Caco-2 (cell line): ENCODE measurements around the gene NFATC1. TPM values are rescaled to one million over a fixed set of nuclear protein-coding genes. Genes with fewer than 3 reads are reported as not detected.

Experiments used
- BruUV-seq: library from RNA; stranded (reverse); fragments of 400-500 nt; replicated peaks from 2 replicates; lab custom pipeline; 2021; lab: Mats Ljungman, UMichigan
- CTCF ChIA-PET: fragments of 300-600 bp; sonication (Branson Sonifier 250); formaldehyde crosslinking; loops from one replicate; lab custom pipeline; 2022; ENCODE audit warnings: antibody characterized with exemption; lab: Charles Lee
- POLR2A ChIA-PET: fragments of 300-600 bp; sonication (Branson Sonifier 250); formaldehyde crosslinking; loops from one replicate; lab custom pipeline; 2022; ENCODE audit warnings: antibody characterized with exemption; lab: Charles Lee
- DNase-seq, 2 experiments: peaks; one replicate each; pipeline versions ENCODE4 v3.0.0 to v3.0.0-alpha.2; 2020 to 2022
- H3K27me3 ChIP-seq: replicated peaks from 2 replicates; pipeline ENCODE4 v1.6.0; 2011; ENCODE audit warnings: low read length; ENCODE audit not compliant: control insufficient read depth, insufficient read depth
- H3K36me3 ChIP-seq: 2 replicates; pipeline ENCODE4 v1.5.1; 2011; ENCODE audit warnings: low read length; ENCODE audit not compliant: control insufficient read depth, insufficient read depth
- H3K4me1 ChIP-seq: fragments of 250-450 bp; sonication (Bioruptor Pico); 2 replicates; pipeline ENCODE4 v1.5.1; 2020; ENCODE audit warnings: mild to moderate bottlenecking
- H3K4me3 ChIP-seq: 2 replicates; pipeline ENCODE4 v1.5.1; 2011; ENCODE audit warnings: low read depth, mild to moderate bottlenecking, control low read depth, low read length
- H3K9me3 ChIP-seq: fragments of 250-450 bp; sonication (Bioruptor Pico); 2 replicates; pipeline ENCODE4 v1.5.1; 2020; ENCODE audit warnings: mild to moderate bottlenecking, moderate library complexity
- H3K27ac Mint-ChIP-seq: one replicate; pipeline ENCODE4 v1.8.0; 2022; ENCODE audit warnings: mixed read lengths; ENCODE audit not compliant: unreplicated experiment
- H3K27me3 Mint-ChIP-seq: one replicate; pipeline ENCODE4 v1.8.0; 2022; ENCODE audit warnings: mixed read lengths; ENCODE audit not compliant: insufficient read depth, unreplicated experiment
- H3K36me3 Mint-ChIP-seq: one replicate; pipeline ENCODE4 v1.8.0; 2022; ENCODE audit warnings: mild to moderate bottlenecking, mixed read lengths; ENCODE audit not compliant: insufficient read depth, unreplicated experiment
- H3K4me1 Mint-ChIP-seq: one replicate; pipeline ENCODE4 v1.8.0; 2022; ENCODE audit warnings: low read depth, mixed read lengths; ENCODE audit not compliant: unreplicated experiment
- H3K4me3 Mint-ChIP-seq: one replicate; pipeline ENCODE4 v1.8.0; 2022; ENCODE audit warnings: mild to moderate bottlenecking, moderate library complexity, mixed read lengths; ENCODE audit not compliant: unreplicated experiment
- H3K9me3 Mint-ChIP-seq: one replicate; pipeline ENCODE4 v1.8.0; 2022; ENCODE audit warnings: mixed read lengths; ENCODE audit not compliant: unreplicated experiment
- CTCF ChIP-seq, 2 experiments: fragments of 200-600 bp in 1 of 2; IDR thresholded peaks; 1 replicate in 1 of 2; 2 replicates in 1 of 2; pipeline versions ENCODE4 v1.5.1 to v1.8.0; 2011 to 2022; ENCODE audit warnings: antibody characterized with exemption in 1 of 2, control low read depth in 1 of 2, inconsistent platforms in 1 of 2, low read depth in 1 of 2, low read length in 1 of 2, mild to moderate bottlenecking in 1 of 2, moderate library complexity in 1 of 2; ENCODE audit not compliant: insufficient read depth in 1 of 2, severe bottlenecking in 1 of 2, unreplicated experiment in 1 of 2
- intact Hi-C: fragments of 100-400 bp; cut with micrococcal nuclease; formaldehyde crosslinking; loops from one replicate; pipeline ENCODE4 v1.10.0; 2022; ENCODE audit not compliant: unreplicated experiment
- total RNA-seq: library from RNA; stranded (reverse); gene quantifications from 2 replicates; pipeline ENCODE4 v1.2.3, GENCODE V29; 2022

Gene NFATC1
- total RNA-seq, 1 experiment from 2014 or later, result 0.66 TPM

- DNase-seq, result no peak
- CTCF ChIA-PET, result no interaction called here
- Mint-ChIP-seq H3K27me3 (peaks cover 11% of the 10 kb centered on the region), H3K36me3 (no peaks in the 10 kb centered on the region), H3K27ac (no peak overlapping the region), H3K4me1 (no peaks in the 10 kb centered on the region), H3K9me3 (no peaks in the 10 kb centered on the region), H3K4me3 (no peak overlapping the region)
- no peaks in the 10 kb centered on the region for H3K9me3 ChIP-seq
- POLR2A ChIA-PET, result no interaction called here
- no peak for TF ChIP-seq CTCF (IDR thresholded peaks at IDR 0.05; ENCODE audit: insufficient read depth in 1 of 2, low read depth in 1 of 2, low read length in 1 of 2, severe bottlenecking in 1 of 2, unreplicated experiment in 1 of 2)
- no TSS peak for BruUV-seq
- H3K4me3 ChIP-seq, result no peak overlapping the region
- intact Hi-C loops, result no loop called here
- no peaks in the 10 kb centered on the region for H3K27me3 ChIP-seq
- no peaks in the 10 kb centered on the region for H3K36me3 ChIP-seq
- no peaks in the 10 kb centered on the region for H3K4me1 ChIP-seq
Measured at GRCh38 chr18:79395308-79395640, 456 bp upstream of the NFATC1 start.

- H3K9me3 Mint-ChIP-seq, result no peaks in the 10 kb centered on the region
- intact Hi-C loops, result no loop called here
- H3K4me1 Mint-ChIP-seq, result no peaks in the 10 kb centered on the region
- Histone ChIP-seq H3K36me3 (no peaks in the 10 kb centered on the region), H3K9me3 (no peaks in the 10 kb centered on the region), H3K4me1 (no peaks in the 10 kb centered on the region), H3K4me3 (no peak overlapping the region; the same call in 1 of the 2 replicates), H3K27me3 (no peaks in the 10 kb centered on the region)
- ChIA-PET POLR2A (no interaction called here), CTCF (no interaction called here)
- no peak for TF ChIP-seq CTCF (IDR thresholded peaks at IDR 0.05; ENCODE audit: insufficient read depth in 1 of 2, low read depth in 1 of 2, low read length in 1 of 2, severe bottlenecking in 1 of 2, unreplicated experiment in 1 of 2)
- peak in 1 of 2 experiments; percentile 41 for DNase-seq
- BruUV-seq, result no TSS peak
- H3K4me3 Mint-ChIP-seq, result peak overlapping the region; percentile 61
- no peaks in the 10 kb centered on the region for H3K36me3 Mint-ChIP-seq
- no peak overlapping the region for H3K27ac Mint-ChIP-seq
- H3K27me3 Mint-ChIP-seq, result peaks cover 8% of the 10 kb centered on the region
Measured at GRCh38 chr18:79396431-79397246, 909 bp downstream of the NFATC1 start.

GRCh38 chr18:79397247-79397829 lies 1.6 kb downstream of the NFATC1 start:
- no peaks in the 10 kb centered on the region for H3K27me3 ChIP-seq
- Mint-ChIP-seq H3K36me3 (no peaks in the 10 kb centered on the region), H3K4me3 (no peak overlapping the region), H3K27ac (no peak overlapping the region), H3K9me3 (no peaks in the 10 kb centered on the region), H3K4me1 (no peaks in the 10 kb centered on the region), H3K27me3 (peaks cover 3% of the 10 kb centered on the region)
- ChIA-PET POLR2A (no interaction called here), CTCF (no interaction called here)
- H3K36me3 ChIP-seq, result no peaks in the 10 kb centered on the region
- DNase-seq, result no peak
- TF ChIP-seq CTCF (IDR thresholded peaks at IDR 0.05; ENCODE audit: insufficient read depth in 1 of 2, low read depth in 1 of 2, low read length in 1 of 2, severe bottlenecking in 1 of 2, unreplicated experiment in 1 of 2), result no peak
- no peaks in the 10 kb centered on the region for H3K9me3 ChIP-seq
- intact Hi-C loops, result no loop called here
- no TSS peak for BruUV-seq
- no peak overlapping the region for H3K4me3 ChIP-seq
- H3K4me1 ChIP-seq, result no peaks in the 10 kb centered on the region
